NCI-H345 treated with DMSO at 0.1 percent for 48 hours (cell line): ENCODE measurements around the gene DDI2.

Experiments
- DNase-seq: peaks from one replicate; lab custom pipeline; 2025; ENCODE audit not compliant: unreplicated experiment; lab: John Stamatoyannopoulos, UW

DDI2 gene

GRCh38 chr1:15700508-15700907 is 83.2 kb downstream of the DDI2 start:
- DNase-seq, result no peak

- DNase-seq, result no peak
Measured at GRCh38 chr1:15701784-15702183, 84.5 kb downstream of the DDI2 start.

- no peak for DNase-seq
Measured at GRCh38 chr1:15702722-15703550, 85.7 kb downstream of the DDI2 start.

- no peak for DNase-seq
Measured at GRCh38 chr1:15703562-15703961, 86.3 kb downstream of the DDI2 start.

GRCh38 chr1:15704526-15705183 is 87.4 kb downstream of the DDI2 start:
- no peak for DNase-seq

- DNase-seq, result no peak
Measured at GRCh38 chr1:15705184-15705566, 87.9 kb downstream of the DDI2 start.

- no peak for DNase-seq
Measured at GRCh38 chr1:15706751-15707150, 89.5 kb downstream of the DDI2 start.

GRCh38 chr1:15707239-15707925 is 90.1 kb downstream of the DDI2 start:
- DNase-seq, result no peak

- DNase-seq, result no peak
Measured at GRCh38 chr1:15708486-15709137, 91.4 kb downstream of the DDI2 start.

GRCh38 chr1:15709226-15709625 is 92.0 kb downstream of the DDI2 start:
- no peak for DNase-seq

GRCh38 chr1:15712168-15712567 is 94.9 kb downstream of the DDI2 start:
- DNase-seq, result no peak

GRCh38 chr1:15714406-15715136 is 97.3 kb downstream of the DDI2 start:
- no peak for DNase-seq

- no peak for DNase-seq
Measured at GRCh38 chr1:15717418-15718125, 100.3 kb downstream of the DDI2 start.

- DNase-seq, result no peak
Measured at GRCh38 chr1:15718199-15718601, 100.9 kb downstream of the DDI2 start.
